IMR-90 (cell line): Measurements from ENCODE around the gene PKIG. TPM values are rescaled to one million over a fixed set of nuclear protein-coding genes. Genes with fewer than 3 reads are reported as not detected.
A peak's percentile ranks its signal among the peaks of the same experiment; 100 is the strongest.

ENCODE experiments used
- ATAC-seq: fragments of 200-7000 bp; cut with Tn5 transposase; 2 replicates; pipeline ENCODE4 v1.9.1; 2020; ENCODE audit warnings: low read depth, mild to moderate bottlenecking, moderate library complexity
- BruUV-seq: library from RNA; stranded (reverse); fragments of 400-500 nt; replicated peaks from 2 replicates; lab custom pipeline; 2021; lab: Mats Ljungman, UMichigan
- CTCF ChIA-PET: fragments of 300-600 bp; formaldehyde crosslinking; extraction: SDS; loops from one replicate; lab custom pipeline; 2021; ENCODE audit warnings: antibody characterized with exemption; lab: Yijun Ruan, JAX
- POLR2A ChIA-PET: fragments of 300-600 bp; sonication (Branson Sonifier 250); formaldehyde crosslinking; loops from one replicate; lab custom pipeline; 2022; ENCODE audit warnings: antibody characterized with exemption; ENCODE audit not compliant: unreplicated experiment; lab: Charles Lee
- DNase-seq: peaks from one replicate; pipeline ENCODE4 v3.0.0; 2013
- H2AFZ ChIP-seq: replicated peaks from 2 replicates; pipeline ENCODE3; 2013; ENCODE audit warnings: low read length, mild to moderate bottlenecking; ENCODE audit not compliant: poor library complexity
- H2AK5ac ChIP-seq: 2 replicates; pipeline ENCODE4 v1.6.1; 2013; ENCODE audit warnings: low read depth, low read length, inconsistent platforms
- H2AK9ac ChIP-seq: replicated peaks from 2 replicates; pipeline ENCODE3; 2013; ENCODE audit warnings: mild to moderate bottlenecking, low read depth, low read length, moderate library complexity; ENCODE audit not compliant: poor library complexity
- H2BK120ac ChIP-seq: 2 replicates; pipeline ENCODE4 v1.6.1; 2013; ENCODE audit warnings: low read depth, low read length, inconsistent platforms
- H2BK15ac ChIP-seq: 3 replicates; pipeline ENCODE4 v1.6.1; 2013; ENCODE audit warnings: low read depth, low read length, inconsistent platforms
- H2BK20ac ChIP-seq: 2 replicates; pipeline ENCODE4 v1.6.1; 2013; ENCODE audit warnings: low read depth, mild to moderate bottlenecking, inconsistent platforms, low read length, moderate library complexity
- H2BK5ac ChIP-seq: 2 replicates; pipeline ENCODE4 v1.6.1; 2013; ENCODE audit warnings: mild to moderate bottlenecking, low read depth, low read length, inconsistent platforms; ENCODE audit not compliant: poor library complexity, severe bottlenecking
- H3K14ac ChIP-seq: replicated peaks from 2 replicates; pipeline ENCODE4 v1.6.1; 2013; ENCODE audit warnings: low read depth, low read length, inconsistent platforms
- H3K18ac ChIP-seq: 2 replicates; pipeline ENCODE4 v1.6.1; 2013; ENCODE audit warnings: low read depth, low read length, control low read depth
- H3K23ac ChIP-seq: 2 replicates; pipeline ENCODE4 v1.6.1; 2013; ENCODE audit warnings: low read depth, low read length, inconsistent platforms
- H3K27ac ChIP-seq: 2 replicates; pipeline ENCODE4 v1.5.1; 2013; ENCODE audit warnings: mild to moderate bottlenecking, control low read depth, low read length; ENCODE audit not compliant: insufficient read depth
- H3K27me3 ChIP-seq: 2 replicates; pipeline ENCODE4 v1.6.1; 2013; ENCODE audit warnings: low read length; ENCODE audit not compliant: control insufficient read depth, insufficient read depth
- H3K36me3 ChIP-seq: 2 replicates; pipeline ENCODE4 v1.6.1; 2013; ENCODE audit warnings: low read length, mixed read lengths; ENCODE audit not compliant: control insufficient read depth, insufficient read depth
- H3K4ac ChIP-seq: 2 replicates; pipeline ENCODE4 v1.6.1; 2013; ENCODE audit warnings: low read depth, low read length, inconsistent platforms
- H3K4me1 ChIP-seq: 2 replicates; pipeline ENCODE4 v1.6.1; 2013; ENCODE audit warnings: low read length, mixed read lengths; ENCODE audit not compliant: control insufficient read depth, insufficient read depth
- H3K4me2 ChIP-seq: 2 replicates; pipeline ENCODE4 v1.6.1; 2013; ENCODE audit warnings: low read depth, mild to moderate bottlenecking, control low read depth, low read length, moderate library complexity
- H3K4me3 ChIP-seq: 2 replicates; pipeline ENCODE4 v1.5.1; 2013; ENCODE audit warnings: low read depth, mild to moderate bottlenecking, control low read depth, low read length, moderate library complexity; ENCODE audit not compliant: insufficient read depth
- H3K56ac ChIP-seq: 2 replicates; pipeline ENCODE4 v1.6.1; 2013; ENCODE audit warnings: low read length, inconsistent platforms; ENCODE audit not compliant: insufficient read depth; ENCODE audit errors: extremely low read depth
- H3K79me1 ChIP-seq, 2 experiments: 2 replicates each; pipeline ENCODE4 v1.6.1; 2013; ENCODE audit warnings: low read length in 2 of 2, inconsistent platforms in 1 of 2, low read depth in 1 of 2
- H3K9ac ChIP-seq: 2 replicates; pipeline ENCODE4 v1.6.1; 2013; ENCODE audit warnings: low read depth, low read length, control low read depth
- H3K9me1 ChIP-seq: 2 replicates; pipeline ENCODE4 v1.6.1; 2013; ENCODE audit warnings: low read length, inconsistent platforms; ENCODE audit not compliant: insufficient read depth
- H3K9me3 ChIP-seq: 2 replicates; pipeline ENCODE4 v1.6.1; 2013; ENCODE audit warnings: low read length; ENCODE audit not compliant: control insufficient read depth, insufficient read depth
- H4K20me1 ChIP-seq: 2 replicates; pipeline ENCODE4 v1.6.1; 2013; ENCODE audit warnings: low read length, inconsistent platforms; ENCODE audit not compliant: insufficient read depth
- H4K5ac ChIP-seq: 2 replicates; pipeline ENCODE4 v1.6.1; 2013; ENCODE audit warnings: mild to moderate bottlenecking, low read depth, low read length, control low read depth
- H4K8ac ChIP-seq, 2 experiments: 2 replicates each; pipeline ENCODE4 v1.6.1; 2013; ENCODE audit warnings: low read depth in 2 of 2, low read length in 2 of 2, control low read depth in 1 of 2, inconsistent platforms in 1 of 2
- H4K91ac ChIP-seq: 2 replicates; pipeline ENCODE4 v1.6.1; 2013; ENCODE audit warnings: low read depth, low read length, inconsistent platforms; ENCODE audit not compliant: insufficient read depth
- BHLHE40 ChIP-seq: fragments of 150-350 bp; IDR thresholded peaks from 2 replicates; pipeline ENCODE4 v1.6.1; 2016; ENCODE audit warnings: mild to moderate bottlenecking, low read depth, low read length
- CHD1 ChIP-seq: IDR thresholded peaks from 2 replicates; pipeline ENCODE4 v1.6.1; 2012; ENCODE audit warnings: low read depth, low read length, improper control_type of control experiment
- CTCF ChIP-seq: conservative IDR thresholded peaks from 2 replicates; pipeline ENCODE4 v1.5.1; 2012; ENCODE audit warnings: mild to moderate bottlenecking, low read depth, low read length, improper control_type of control experiment
- ELK1 ChIP-seq: fragments of 150-350 bp; IDR thresholded peaks from 2 replicates; pipeline ENCODE4 v1.6.1; 2016; ENCODE audit warnings: low read depth, mild to moderate bottlenecking, low read length, moderate library complexity, borderline replicate concordance
- MAZ ChIP-seq: IDR thresholded peaks from 2 replicates; pipeline ENCODE4 v1.6.1; 2012; ENCODE audit warnings: low read depth, mild to moderate bottlenecking, low read length, improper control_type of control experiment, moderate library complexity, borderline replicate concordance
- MXI1 ChIP-seq: IDR thresholded peaks from 2 replicates; pipeline ENCODE4 v1.6.1; 2012; ENCODE audit warnings: low read depth, mild to moderate bottlenecking, low read length, moderate library complexity, borderline replicate concordance
- NFE2L2 ChIP-seq: fragments of 150-350 bp; IDR thresholded peaks from 2 replicates; pipeline ENCODE4 v1.6.1; 2016; ENCODE audit warnings: low read depth, mild to moderate bottlenecking, low read length
- POLR2A ChIP-seq: IDR thresholded peaks from 2 replicates; pipeline ENCODE4 v1.6.1; 2012; ENCODE audit warnings: mild to moderate bottlenecking, low read depth, low read length
- RFX5 ChIP-seq: IDR thresholded peaks from 2 replicates; pipeline ENCODE4 v1.8.0; 2012; ENCODE audit warnings: low read depth, mild to moderate bottlenecking, low read length, moderate library complexity
- SMC3 ChIP-seq: fragments of 150-350 bp; IDR thresholded peaks from 2 replicates; pipeline ENCODE4 v1.6.1; 2016; ENCODE audit warnings: low read depth, mild to moderate bottlenecking, antibody characterized with exemption, low read length, moderate library complexity
- USF2 ChIP-seq: fragments of 150-350 bp; IDR thresholded peaks from 2 replicates; pipeline ENCODE4 v1.6.1; 2017; ENCODE audit warnings: mild to moderate bottlenecking, antibody characterized with exemption, low read length, low read depth
- WGBS, 2 experiments: methylation state at CpG; one replicate each; pipeline versions ENCODE4 v1.1.5 to v1.1.7; 2013; ENCODE audit warnings: missing lambda C conversion rate in 2 of 2; ENCODE audit not compliant: insufficient read length in 1 of 2; ENCODE audit errors: extremely low coverage in 2 of 2; 5-methylcytosine and 5-hydroxymethylcytosine counted together
- dilution Hi-C: fragments of 300-500 bp; cut with HindIII; formaldehyde crosslinking; loops from one replicate; pipeline ENCODE4 v1.14.3; 2018; ENCODE audit warnings: low sequenced_read_pairs; ENCODE audit not compliant: unreplicated experiment
- in situ Hi-C: fragments of 300-500 bp; cut with MboI; formaldehyde crosslinking; loops from 3 replicates; pipeline ENCODE4 v1.14.3; 2019; ENCODE audit warnings: low sequenced_read_pairs, inconsistent platforms, mixed read lengths
- intact Hi-C: fragments of 100-400 bp; cut with micrococcal nuclease; formaldehyde crosslinking; loops from 2 replicates; pipeline ENCODE4 v1.10.0; 2022
- polyA plus RNA-seq, 3 experiments: library from polyadenylated mRNA; depleted of rRNA; stranded (reverse); fragments of >200 nt; gene quantifications; 2 replicates each; pipeline ENCODE4 v1.2.3, GENCODE V29; 2012; ENCODE audit warnings: low replicate concordance in 1 of 3
- total RNA-seq: library from RNA; depleted of rRNA; stranded (reverse); fragments of >200 nt; gene quantifications from 2 replicates; pipeline ENCODE4 v1.2.3, GENCODE V29; 2012

The PKIG gene
- total and polyA plus RNA-seq, 2 of the 4 experiments (the other 2 are of a cell fraction) = 78.3 to 89.6 TPM

GRCh38 chr20:44644230-44644617 lies 61.8 kb downstream of the PKIG start (continued):
- TF ChIP-seq ELK1 = no peak
- TF ChIP-seq CHD1 = no peak
- no peak for TF ChIP-seq MAZ
- TF ChIP-seq BHLHE40 = no peak

GRCh38 chr20:44644667-44645131 lies 62.3 kb downstream of the PKIG start:
- Histone ChIP-seq H4K91ac (no peak overlapping the region), H3K18ac (no peak overlapping the region), H3K23ac (no peak overlapping the region), H2BK15ac (no peak overlapping the region), H2AK9ac (no peak overlapping the region), H2AFZ (peak overlapping the region; percentile 4), H2BK5ac (no peak overlapping the region), H3K9me1 (peaks cover 16% of the 10 kb centered on the region; the same call in 1 of the 2 replicates), H3K79me1 (peaks cover 3 to 11% of the 10 kb centered on the region in 2 experiments; a peak in 2 of 4 replicates), H3K56ac (no peak overlapping the region), H3K27ac (no peak overlapping the region), H3K27me3 (no peaks in the 10 kb centered on the region), H2BK20ac (no peak overlapping the region; the same call in 1 of the 2 replicates), H3K9me3 (peaks cover 4% of the 10 kb centered on the region), H3K14ac (0 out of 2 replicates have a peak overlapping the region, but pooled peaks have one; percentile 15), H3K4me2 (no peak overlapping the region), H2AK5ac (0 out of 2 replicates have a peak overlapping the region, but pooled peaks have one; percentile 13), H3K4me1 (peaks cover 28% of the 10 kb centered on the region), H2BK120ac (peak overlapping the region; percentile 19; the same call in 1 of the 2 replicates), H3K4ac (peak overlapping the region; percentile 34; the same call in 1 of the 2 replicates), H4K20me1 (no peaks in the 10 kb centered on the region), H3K36me3 (no peaks in the 10 kb centered on the region), H4K8ac (no peak overlapping the region; a peak in 1 of 4 replicates), H3K4me3 (no peak overlapping the region), H4K5ac (no peak overlapping the region), H3K9ac (no peak overlapping the region)
- DNase-seq (no peak), ATAC-seq (no peak)
- intact Hi-C loops = no loop called here
- POLR2A ChIA-PET = no interaction called here
- in situ Hi-C loops = no loop called here
- dilution Hi-C loops = no loop called here
- no TSS peak for BruUV-seq
- WGBS, 2 experiments = 81% methylated on average over 3 of the region's 7 CpGs; no CpG with 5 or more reads in 1 of the 2 experiments
- CTCF ChIA-PET = no interaction called here
- no peak for TF ChIP-seq POLR2A
- TF ChIP-seq MAZ = no peak
- TF ChIP-seq RFX5 = no peak
- TF ChIP-seq USF2 = no peak
- no peak for TF ChIP-seq MXI1
- TF ChIP-seq NFE2L2 = no peak
- TF ChIP-seq CTCF = no peak
- TF ChIP-seq BHLHE40 = no peak
- TF ChIP-seq CHD1 = no peak
- no peak for TF ChIP-seq SMC3
